ENCODE data around the gene CASK.

CASK gene

GRCh38 chrX:41703574-41704029 is 219.8 kb downstream of the CASK start:
- no peak for ATAC-seq
- no peak for TF ChIP-seq ZFP3 (CRISPR knock-in tag; IDR thresholded peaks at IDR 0.05)
- TF ChIP-seq POU6F1 (CRISPR knock-in tag; IDR thresholded peaks at IDR 0.05; ENCODE audit: borderline replicate concordance, low read depth), result no peak
- TF ChIP-seq ARNTL (CRISPR knock-in tag; IDR thresholded peaks at IDR 0.05; ENCODE audit: borderline replicate concordance, low read depth), result no peak
- TF ChIP-seq PPARA (CRISPR knock-in tag; IDR thresholded peaks at IDR 0.05; ENCODE audit: borderline replicate concordance), result no peak

GRCh38 chrX:41695426-41695825 is 227.9 kb downstream of the CASK start:
- no peak for ATAC-seq
- TF ChIP-seq ZC3H10 (CRISPR knock-in tag; IDR thresholded peaks at IDR 0.05), result no peak
- TF ChIP-seq ZFP3 (CRISPR knock-in tag; IDR thresholded peaks at IDR 0.05), result no peak
- TF ChIP-seq POU6F1 (CRISPR knock-in tag; IDR thresholded peaks at IDR 0.05; ENCODE audit: borderline replicate concordance, low read depth), result no peak
- no peak for TF ChIP-seq GLIS3 (CRISPR knock-in tag; IDR thresholded peaks at IDR 0.05)
- TF ChIP-seq PPARA (CRISPR knock-in tag; IDR thresholded peaks at IDR 0.05; ENCODE audit: borderline replicate concordance), result no peak
- TF ChIP-seq OSR1 (CRISPR knock-in tag; IDR thresholded peaks at IDR 0.05), result no peak
- no peak for TF ChIP-seq SNAI2 (CRISPR knock-in tag; IDR thresholded peaks at IDR 0.05)
- TF ChIP-seq TSHZ2 (CRISPR knock-in tag; IDR thresholded peaks at IDR 0.05), result no peak
- TF ChIP-seq ZNF8 (CRISPR knock-in tag; IDR thresholded peaks at IDR 0.05), result no peak

GRCh38 chrX:41693024-41693423 is 230.3 kb downstream of the CASK start:
- TF ChIP-seq TOX (CRISPR knock-in tag; IDR thresholded peaks at IDR 0.05; ENCODE audit: borderline replicate concordance) (no peak), CSDC2 (CRISPR knock-in tag; IDR thresholded peaks at IDR 0.05) (no peak), ZFP3 (CRISPR knock-in tag; IDR thresholded peaks at IDR 0.05) (no peak), ISL1 (CRISPR knock-in tag; IDR thresholded peaks at IDR 0.05) (no peak), PPARA (CRISPR knock-in tag; IDR thresholded peaks at IDR 0.05; ENCODE audit: borderline replicate concordance) (no peak), TSHZ2 (CRISPR knock-in tag; IDR thresholded peaks at IDR 0.05) (no peak), POU6F1 (CRISPR knock-in tag; IDR thresholded peaks at IDR 0.05; ENCODE audit: borderline replicate concordance, low read depth) (no peak), OSR1 (CRISPR knock-in tag; IDR thresholded peaks at IDR 0.05) (no peak), CSRNP3 (CRISPR knock-in tag; IDR thresholded peaks at IDR 0.05) (no peak), PATZ1 (CRISPR knock-in tag; IDR thresholded peaks at IDR 0.05; ENCODE audit: borderline replicate concordance) (no peak), ZFP30 (CRISPR knock-in tag; IDR thresholded peaks at IDR 0.05) (no peak), CREB5 (CRISPR knock-in tag; IDR thresholded peaks at IDR 0.05; ENCODE audit: low read depth) (no peak), RARB (CRISPR knock-in tag; IDR thresholded peaks at IDR 0.05) (no peak), ZNF565 (CRISPR knock-in tag; conservative IDR thresholded peaks at IDR 0.05; ENCODE audit: low read depth) (no peak), ARNTL (CRISPR knock-in tag; IDR thresholded peaks at IDR 0.05; ENCODE audit: borderline replicate concordance, low read depth) (no peak), BACH2 (CRISPR knock-in tag; IDR thresholded peaks at IDR 0.05; ENCODE audit: borderline replicate concordance) (no peak), ZC3H10 (CRISPR knock-in tag; IDR thresholded peaks at IDR 0.05) (no peak), TCF4 (CRISPR knock-in tag; IDR thresholded peaks at IDR 0.05; ENCODE audit: borderline replicate concordance) (no peak), ZNF8 (CRISPR knock-in tag; IDR thresholded peaks at IDR 0.05) (no peak), ESRRG (CRISPR knock-in tag; IDR thresholded peaks at IDR 0.05) (no peak)
- no peak for ATAC-seq

All from SK-N-SH treated with all-trans-retinoic acid at 6 μM for 48 hours (cell line).